ENCODE measurements around the gene ZNF679. TPM values are rescaled to one million over a fixed set of nuclear protein-coding genes. Genes with fewer than 3 reads are reported as not detected.
"Not testable (repeated sequence)": the region's sequence is repeated elsewhere in the genome, so short reads cannot be mapped to it uniquely, and the experiment has no call there.

ZNF679 gene
- polyA plus RNA-seq (ENCODE audit: low read depth in 6 of 6): not detected

DNA sequence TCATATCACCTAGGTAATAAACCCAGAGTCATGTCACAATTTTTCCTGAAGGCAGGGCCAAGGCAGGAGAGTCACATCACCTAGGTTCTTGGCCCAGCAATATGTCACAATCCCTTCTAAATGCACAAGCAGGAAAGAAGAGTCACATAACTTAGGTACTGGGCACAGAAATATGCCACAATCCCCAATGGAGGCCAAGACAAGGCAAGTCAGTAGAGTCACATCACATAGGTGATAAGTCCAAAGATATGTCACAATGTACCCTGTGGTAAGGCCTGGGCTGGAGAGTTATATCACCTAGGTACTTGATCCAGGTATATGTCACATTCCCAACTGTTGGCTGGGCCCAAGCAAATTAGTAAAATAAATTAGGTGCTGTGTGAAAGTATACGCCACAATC lies at the start of gene ZNF679:
ZNF679 (plus strand) TSS at position 301 of the 400 bp plus-strand sequence. CDS start 20,644 bp downstream, outside the sequence.
- not testable (repeated sequence) for H3K27ac Mint-ChIP-seq; ATAC-seq (ENCODE audit: low read depth in 2 of 2); DNase-seq; H3K36me3 Mint-ChIP-seq; H3K4me1 Mint-ChIP-seq; H3K27me3 Mint-ChIP-seq; H3K4me3 Mint-ChIP-seq
- peaks cover 8 to 78% (median 33%) of the 10 kb centered on the region in 7 donors for H3K9me3 Mint-ChIP-seq

GRCh38 chr7:64180989-64181388 lies 47.3 kb upstream of the ZNF679 start:
- Mint-ChIP-seq H3K9me3 (peaks cover 0 to 22% (median 12%) of the 10 kb centered on the region in 7 donors), H3K4me1 (no peaks in the 10 kb centered on the region), H3K36me3 (peaks cover 0 to 6% of the 10 kb centered on the region in 2 donors), H3K4me3 (no peak overlapping the region), H3K27ac (no peak overlapping the region), H3K27me3 (peaks cover 0 to 13% (median 11%) of the 10 kb centered on the region in 3 donors)
- no peak for DNase-seq
- ATAC-seq (ENCODE audit: low read depth in 2 of 2): no peak

GRCh38 chr7:64181586-64181985 lies 46.7 kb upstream of the ZNF679 start:
- no peaks in the 10 kb centered on the region for H3K4me1 Mint-ChIP-seq
- no peak overlapping the region for H3K4me3 Mint-ChIP-seq
- peaks cover 0 to 6% of the 10 kb centered on the region in 2 donors for H3K36me3 Mint-ChIP-seq
- DNase-seq: no peak
- H3K27ac Mint-ChIP-seq: no peak overlapping the region
- no peak for ATAC-seq (ENCODE audit: low read depth in 2 of 2)
- H3K27me3 Mint-ChIP-seq: peaks cover 0 to 13% (median 11%) of the 10 kb centered on the region in 3 donors
- peaks cover 0 to 28% (median 12%) of the 10 kb centered on the region in 7 donors for H3K9me3 Mint-ChIP-seq

- no peak for ATAC-seq (ENCODE audit: low read depth in 2 of 2)
- H3K9me3 Mint-ChIP-seq: peaks cover 0 to 34% (median 15%) of the 10 kb centered on the region in 7 donors
- no peak overlapping the region for H3K4me3 Mint-ChIP-seq
- H3K27me3 Mint-ChIP-seq: peaks cover 0 to 13% (median 11%) of the 10 kb centered on the region in 3 donors
- H3K27ac Mint-ChIP-seq: no peak overlapping the region
- H3K4me1 Mint-ChIP-seq: no peaks in the 10 kb centered on the region
- H3K36me3 Mint-ChIP-seq: peaks cover 4 to 6% of the 10 kb centered on the region in 2 donors
- DNase-seq: no peak
These were observed 46.1 kb upstream of the ZNF679 start for GRCh38 chr7:64182036-64182790.

GRCh38 chr7:64183126-64183742 lies 45.0 kb upstream of the ZNF679 start:
- no peak for ATAC-seq (ENCODE audit: low read depth in 2 of 2)
- peak overlapping the region in 1 of 6 donors; percentile 56 for H3K27ac Mint-ChIP-seq
- H3K4me3 Mint-ChIP-seq: no peak overlapping the region
- H3K4me1 Mint-ChIP-seq: no peaks in the 10 kb centered on the region
- peaks cover 1 to 41% (median 16%) of the 10 kb centered on the region in 7 donors for H3K9me3 Mint-ChIP-seq
- peaks cover 5 to 6% of the 10 kb centered on the region in 2 donors for H3K36me3 Mint-ChIP-seq
- no peak for DNase-seq
- peaks cover 0 to 13% (median 11%) of the 10 kb centered on the region in 3 donors for H3K27me3 Mint-ChIP-seq

- no peak overlapping the region for H3K4me3 Mint-ChIP-seq
- peaks cover 5 to 42% (median 16%) of the 10 kb centered on the region in 7 donors for H3K9me3 Mint-ChIP-seq
- no peak overlapping the region for H3K27ac Mint-ChIP-seq
- no peaks in the 10 kb centered on the region for H3K4me1 Mint-ChIP-seq
- ATAC-seq (ENCODE audit: low read depth in 2 of 2) (no peak), DNase-seq (no peak)
- peaks cover 0 to 13% (median 11%) of the 10 kb centered on the region in 3 donors for H3K27me3 Mint-ChIP-seq
- peaks cover 5 to 6% of the 10 kb centered on the region in 2 donors for H3K36me3 Mint-ChIP-seq
These were observed 44.4 kb upstream of the ZNF679 start for GRCh38 chr7:64183827-64184372.

- Mint-ChIP-seq H3K4me3 (no peak overlapping the region), H3K27ac (no peak overlapping the region), H3K4me1 (no peaks in the 10 kb centered on the region), H3K27me3 (peaks cover 0 to 13% (median 11%) of the 10 kb centered on the region in 3 donors), H3K36me3 (peaks cover 5 to 6% of the 10 kb centered on the region in 2 donors), H3K9me3 (peaks cover 5 to 47% (median 19%) of the 10 kb centered on the region in 7 donors)
- DNase-seq (no peak), ATAC-seq (ENCODE audit: low read depth in 2 of 2) (no peak)
These were observed 43.9 kb upstream of the ZNF679 start for GRCh38 chr7:64184376-64184775.

- H3K4me1 Mint-ChIP-seq: no peaks in the 10 kb centered on the region
- H3K36me3 Mint-ChIP-seq: peaks cover 0 to 5% of the 10 kb centered on the region in 2 donors
- H3K9me3 Mint-ChIP-seq: peaks cover 5 to 40% (median 15%) of the 10 kb centered on the region in 7 donors
- H3K27me3 Mint-ChIP-seq: no peaks in the 10 kb centered on the region
- DNase-seq (no peak), ATAC-seq (ENCODE audit: low read depth in 2 of 2) (no peak)
- H3K4me3 Mint-ChIP-seq: peak overlapping the region in 1 of 8 donors; percentile 15
- no peak overlapping the region for H3K27ac Mint-ChIP-seq
These were observed 40.9 kb upstream of the ZNF679 start for GRCh38 chr7:64187408-64187807.

- H3K36me3 Mint-ChIP-seq: peaks cover 0 to under 1% of the 10 kb centered on the region in 2 donors
- no peaks in the 10 kb centered on the region for H3K4me1 Mint-ChIP-seq
- no peaks in the 10 kb centered on the region for H3K27me3 Mint-ChIP-seq
- peaks cover 5 to 52% (median 23%) of the 10 kb centered on the region in 7 donors for H3K9me3 Mint-ChIP-seq
- H3K27ac Mint-ChIP-seq: no peak overlapping the region
- no peak overlapping the region for H3K4me3 Mint-ChIP-seq
- DNase-seq (no peak), ATAC-seq (ENCODE audit: low read depth in 2 of 2) (no peak)
These were observed 36.0 kb upstream of the ZNF679 start for GRCh38 chr7:64192148-64192704.

DNA sequence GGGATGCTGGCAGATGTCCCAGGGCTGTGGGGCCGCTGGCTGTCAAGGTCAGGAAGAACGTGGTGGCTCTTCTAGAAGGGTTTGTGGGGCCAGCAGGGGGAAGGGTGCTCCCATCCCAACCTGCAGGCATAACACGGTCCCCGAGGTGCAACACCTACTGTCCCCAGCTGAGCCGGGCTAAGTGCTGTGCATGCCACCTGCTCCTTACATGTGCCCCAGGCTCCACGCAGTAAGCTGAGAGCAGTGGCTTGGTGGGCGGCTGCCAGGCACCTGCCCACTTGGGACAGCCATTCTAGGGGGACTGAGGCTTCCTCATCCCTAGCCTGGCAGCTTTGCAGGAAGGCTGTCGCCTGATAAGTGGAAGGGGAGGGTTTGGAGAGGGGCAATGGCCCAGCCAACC lies 35.5 kb upstream of the ZNF679 start:
- ATAC-seq (ENCODE audit: low read depth in 2 of 2) (no peak), DNase-seq (no peak)
- Mint-ChIP-seq H3K36me3 (no peaks in the 10 kb centered on the region), H3K4me1 (no peaks in the 10 kb centered on the region), H3K4me3 (no peak overlapping the region), H3K27ac (no peak overlapping the region), H3K9me3 (peaks cover 5 to 49% (median 23%) of the 10 kb centered on the region in 7 donors), H3K27me3 (no peaks in the 10 kb centered on the region)

DNA sequence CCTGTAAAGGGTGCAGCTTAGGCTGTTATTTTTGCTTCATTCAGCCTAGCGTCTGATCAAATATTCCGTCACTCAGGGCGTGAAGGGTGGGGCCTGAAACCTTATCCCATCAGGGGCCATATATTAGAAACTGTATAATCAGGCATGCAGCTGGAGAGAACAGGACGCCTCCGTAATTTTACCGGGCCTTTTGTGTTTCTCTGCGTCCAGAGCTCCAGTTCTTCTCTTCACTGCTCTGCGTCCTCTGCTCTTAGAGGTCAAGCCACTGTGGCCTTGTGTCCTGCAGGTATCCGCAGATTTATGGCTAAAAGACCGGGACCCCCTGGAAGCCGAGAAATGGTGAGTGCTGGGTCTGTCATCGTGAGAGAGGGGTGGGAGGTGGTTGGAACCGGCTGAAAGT lies 21.4 kb upstream of the ZNF679 start, which contains the start of gene ZNF735:
ZNF735 (plus strand) TSS at position 301 of the 400 bp plus-strand sequence; CDS start at position 301, 0 bp downstream.
- DNase-seq (no peak), ATAC-seq (ENCODE audit: low read depth in 2 of 2) (no peak)
- Mint-ChIP-seq H3K36me3 (no peaks in the 10 kb centered on the region), H3K27me3 (no peaks in the 10 kb centered on the region), H3K27ac (peak within 1 kb of the TSS in 1 of 6 donors; percentile 46), H3K9me3 (peaks cover 4 to 63% (median 37%) of the 10 kb centered on the region in 7 donors), H3K4me3 (no peak within 1 kb of the TSS), H3K4me1 (no peaks in the 10 kb centered on the region)

- H3K27ac Mint-ChIP-seq; ATAC-seq (ENCODE audit: low read depth in 2 of 2); H3K4me3 Mint-ChIP-seq; H3K4me1 Mint-ChIP-seq; H3K27me3 Mint-ChIP-seq; DNase-seq: not testable (repeated sequence)
- Mint-ChIP-seq H3K9me3 (peaks cover 5 to 78% (median 68%) of the 10 kb centered on the region in 7 donors), H3K36me3 (peaks cover 12 to 16% of the 10 kb centered on the region in 2 donors)
These were observed 8.5 kb upstream of the ZNF679 start for GRCh38 chr7:64219710-64220298.

- Mint-ChIP-seq H3K27ac (no peak overlapping the region), H3K27me3 (no peaks in the 10 kb centered on the region), H3K36me3 (peaks cover 12 to 16% of the 10 kb centered on the region in 2 donors), H3K4me3 (no peak overlapping the region), H3K9me3 (peaks cover 13 to 86% (median 61%) of the 10 kb centered on the region in 7 donors), H3K4me1 (no peaks in the 10 kb centered on the region)
- DNase-seq (no peak), ATAC-seq (ENCODE audit: low read depth in 2 of 2) (no peak)
These were observed 4.9 kb upstream of the ZNF679 start for GRCh38 chr7:64223366-64223765.

Measured in naive B cell (primary cell).